GM10266 (cell line): ENCODE results near the gene COG1.

Experiments
- DNase-seq: peaks from one replicate; pipeline ENCODE4 v3.0.0; 2012; ENCODE audit errors: extremely low spot score
- TF ChIP-seq, protein P1 (sequence below): IDR thresholded peaks from 2 replicates; pipeline ENCODE4 v1.5.1; 2012; ENCODE audit warnings: mild to moderate bottlenecking, low read depth; ENCODE audit not compliant: control insufficient read depth, insufficient read depth; ENCODE audit errors: missing control alignments

The COG1 gene

DNA sequence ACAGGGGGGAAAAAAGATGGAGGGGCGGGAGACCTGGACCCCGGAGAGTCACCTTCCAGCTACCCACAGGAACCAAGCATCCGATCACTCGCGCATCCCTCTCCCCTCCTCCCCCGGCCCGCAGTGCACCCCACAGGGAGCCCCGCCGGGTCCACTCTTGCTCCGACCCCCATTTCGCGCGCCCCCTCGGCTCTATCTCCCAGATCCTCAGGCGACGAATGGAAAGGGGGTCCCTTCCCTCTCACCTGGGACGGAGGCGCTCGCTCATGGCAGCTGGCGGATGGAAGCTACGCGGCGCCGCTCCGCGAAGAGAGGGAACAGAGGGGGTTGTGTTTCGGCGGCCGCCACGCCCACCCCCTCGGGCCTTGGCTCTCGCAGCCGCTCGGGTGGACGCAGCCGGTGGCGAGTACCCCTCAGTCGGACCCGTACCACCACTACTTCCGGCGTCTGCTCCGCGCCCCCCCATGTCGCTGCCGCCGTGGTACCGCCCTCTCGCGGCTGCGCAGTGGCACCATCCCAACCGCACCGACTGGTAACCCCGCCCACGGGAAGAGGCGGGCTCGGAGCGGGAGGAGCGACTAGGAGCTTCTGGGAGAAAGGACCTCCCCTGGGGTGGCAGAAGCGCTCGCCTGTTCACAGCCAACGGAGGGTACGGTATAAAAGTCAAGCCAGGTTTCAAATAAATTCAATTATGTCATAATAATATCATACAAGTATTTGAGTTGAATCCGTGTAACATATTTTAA lies 39.2 kb downstream of the COG1 start:
- peak; percentile 95 for DNase-seq
- TF ChIP-seq, protein P1, sequence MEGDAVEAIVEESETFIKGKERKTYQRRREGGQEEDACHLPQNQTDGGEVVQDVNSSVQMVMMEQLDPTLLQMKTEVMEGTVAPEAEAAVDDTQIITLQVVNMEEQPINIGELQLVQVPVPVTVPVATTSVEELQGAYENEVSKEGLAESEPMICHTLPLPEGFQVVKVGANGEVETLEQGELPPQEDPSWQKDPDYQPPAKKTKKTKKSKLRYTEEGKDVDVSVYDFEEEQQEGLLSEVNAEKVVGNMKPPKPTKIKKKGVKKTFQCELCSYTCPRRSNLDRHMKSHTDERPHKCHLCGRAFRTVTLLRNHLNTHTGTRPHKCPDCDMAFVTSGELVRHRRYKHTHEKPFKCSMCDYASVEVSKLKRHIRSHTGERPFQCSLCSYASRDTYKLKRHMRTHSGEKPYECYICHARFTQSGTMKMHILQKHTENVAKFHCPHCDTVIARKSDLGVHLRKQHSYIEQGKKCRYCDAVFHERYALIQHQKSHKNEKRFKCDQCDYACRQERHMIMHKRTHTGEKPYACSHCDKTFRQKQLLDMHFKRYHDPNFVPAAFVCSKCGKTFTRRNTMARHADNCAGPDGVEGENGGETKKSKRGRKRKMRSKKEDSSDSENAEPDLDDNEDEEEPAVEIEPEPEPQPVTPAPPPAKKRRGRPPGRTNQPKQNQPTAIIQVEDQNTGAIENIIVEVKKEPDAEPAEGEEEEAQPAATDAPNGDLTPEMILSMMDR = peak; percentile 13

DNA sequence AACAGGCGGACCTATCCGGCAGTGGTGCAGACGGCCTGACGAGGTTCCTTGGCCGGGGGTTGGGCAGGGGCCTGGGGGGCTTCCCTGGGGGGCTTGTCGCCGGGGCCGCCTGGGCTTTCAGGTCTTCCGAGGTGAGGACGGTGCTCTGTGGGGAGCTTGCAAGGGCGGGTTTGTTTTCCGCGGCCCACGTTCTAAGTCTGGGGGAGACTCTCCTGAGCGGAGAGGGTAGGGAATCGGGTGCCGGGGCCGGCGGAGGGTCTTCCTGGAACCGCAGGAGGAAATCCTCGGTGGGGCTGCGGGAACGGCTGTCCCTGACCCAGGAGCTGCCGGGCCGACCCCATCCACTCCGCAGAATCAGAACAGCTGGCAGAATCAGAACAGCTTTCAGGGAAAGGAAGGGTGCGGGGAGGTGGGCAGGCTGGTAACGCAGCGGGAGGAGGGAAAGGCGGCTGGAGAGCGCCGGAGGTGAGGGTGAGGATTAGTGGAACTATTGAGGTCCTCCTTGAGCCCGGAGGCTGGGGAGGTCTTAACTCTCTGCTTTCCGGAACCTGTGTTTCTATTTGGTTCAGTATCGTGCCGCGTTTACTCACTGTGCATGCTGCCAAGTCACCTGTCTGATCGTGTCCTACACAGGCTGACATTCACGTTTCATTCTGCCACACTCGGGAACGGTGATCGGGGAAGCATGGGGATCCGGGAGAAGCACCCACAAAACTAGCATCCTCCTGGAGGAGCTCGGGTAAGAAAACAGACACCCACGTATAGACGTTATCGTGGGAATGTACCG lies 39.9 kb downstream of the COG1 start:
- peak; percentile 27 for DNase-seq
- TF ChIP-seq, protein P1 = no peak

DNA sequence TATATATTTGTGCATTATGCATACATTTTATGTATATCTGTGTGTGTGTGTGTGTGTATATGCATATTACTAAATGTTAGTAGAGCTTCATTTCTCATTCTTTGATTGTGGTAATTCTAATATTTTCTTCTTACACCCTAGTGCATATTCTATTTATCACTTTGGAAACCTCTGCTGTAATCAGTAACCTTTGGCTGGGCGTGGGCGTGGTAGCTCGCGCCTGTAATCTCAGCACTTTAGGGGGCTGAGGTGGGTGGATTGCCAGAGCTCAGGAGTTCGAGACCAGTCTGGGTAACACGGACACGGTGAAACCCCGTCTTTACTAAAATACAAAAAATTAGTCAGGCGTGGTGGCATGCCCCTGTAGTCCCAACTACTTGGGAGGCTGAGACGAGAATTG lies 41.9 kb downstream of the COG1 start:
- DNase-seq = no peak
- TF ChIP-seq, protein P1 = no peak

DNA sequence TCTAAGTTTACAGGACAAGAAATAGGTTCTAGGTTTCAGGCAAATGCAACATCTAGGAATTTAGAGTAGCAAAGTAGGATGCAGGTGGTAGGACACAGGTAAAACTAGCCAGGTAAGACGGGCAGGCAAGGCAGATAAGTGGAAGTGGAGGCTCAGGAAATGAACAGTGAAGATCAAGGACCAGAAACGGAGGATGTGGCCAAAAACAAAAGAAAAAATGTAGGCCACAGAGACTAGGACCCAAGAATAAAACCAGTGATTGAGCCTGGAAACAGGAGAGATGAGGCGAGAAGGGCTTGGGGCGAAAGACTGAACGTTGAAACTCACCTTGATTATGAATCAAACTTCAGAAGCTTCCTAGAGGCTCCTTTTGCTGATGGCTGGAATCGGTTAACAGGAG lies 44.9 kb downstream of the COG1 start:
- no peak for DNase-seq
- TF ChIP-seq, protein P1 = no peak

DNA sequence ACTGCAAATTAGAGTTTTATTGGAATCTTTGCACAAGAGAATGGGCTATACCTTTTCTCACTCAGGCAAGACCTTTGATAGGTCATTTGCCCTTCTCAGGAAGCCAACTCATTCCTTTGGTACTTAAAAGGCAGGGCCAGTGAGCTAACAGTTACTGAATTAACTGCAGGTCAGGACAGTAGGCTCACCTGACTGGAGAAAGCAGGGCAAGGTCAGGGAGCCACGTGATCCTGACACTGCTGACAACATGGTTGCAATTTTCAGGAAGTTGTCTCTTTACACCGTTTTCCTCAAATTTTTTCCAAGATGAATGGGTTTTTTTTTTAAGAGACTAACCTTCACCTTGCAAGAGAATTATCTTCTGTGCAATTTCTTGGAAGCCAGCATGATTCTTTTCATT lies 47.7 kb downstream of the COG1 start:
- DNase-seq = no peak

DNA sequence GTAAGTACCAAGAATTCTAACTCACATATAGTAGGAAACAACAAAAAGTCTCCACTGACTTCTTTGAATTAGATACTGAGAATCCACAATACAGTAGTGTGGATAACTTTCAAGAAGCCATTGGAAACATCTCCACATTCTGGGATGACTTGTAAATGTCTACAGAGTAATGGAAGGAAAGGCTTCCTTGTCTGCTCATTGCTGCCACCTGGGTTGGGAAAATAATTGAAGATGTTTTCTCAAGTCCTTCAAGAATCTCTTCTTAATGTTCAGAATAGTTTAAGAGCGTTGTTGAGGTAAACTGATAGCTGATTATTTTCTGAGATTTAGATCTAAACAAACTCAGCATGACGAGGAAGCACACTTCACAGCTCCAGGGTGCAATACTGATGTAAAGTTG lies 54.9 kb downstream of the COG1 start:
- TF ChIP-seq, protein P1 = peak; percentile 10
- DNase-seq = no peak

More for the DNA sequence above, 47.7 kb downstream of the COG1 start:
- TF ChIP-seq, protein P1 = no peak

DNA sequence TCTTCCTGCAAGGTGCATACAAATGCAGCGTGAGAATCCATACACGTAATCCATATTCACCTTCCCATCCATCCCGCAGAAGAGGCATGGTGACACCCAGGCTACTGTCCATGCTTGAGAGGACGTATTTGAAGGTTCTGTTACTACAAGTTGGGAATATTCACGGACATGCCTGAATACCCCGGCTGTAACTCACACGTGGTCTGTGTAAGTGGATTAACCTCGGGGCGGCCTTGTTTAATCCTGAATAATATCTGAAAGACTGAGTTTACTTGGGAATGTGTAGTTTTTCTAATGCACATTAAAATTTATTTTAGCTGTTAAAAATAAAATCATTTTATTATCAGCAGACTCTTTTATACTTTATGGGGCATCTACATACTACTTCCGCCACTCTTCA lies 55.7 kb downstream of the COG1 start:
- DNase-seq = no peak
- TF ChIP-seq, protein P1 = no peak
